GM23248 (cell line): ENCODE data around the gene PER3. TPM values are rescaled to one million over a fixed set of nuclear protein-coding genes. Genes with fewer than 3 reads are reported as not detected.

ENCODE experiments used
- DNase-seq: peaks from one replicate; pipeline ENCODE4 v3.0.0-alpha.2; 2015
- H2AFZ ChIP-seq: fragments of 200-600 bp; sonication (generic); 2 replicates; pipeline ENCODE4 v1.6.1; 2016; ENCODE audit warnings: antibody characterized with exemption
- H3F3A ChIP-seq: fragments of 200-600 bp; sonication (generic); 2 replicates; pipeline ENCODE4 v1.6.1; 2016; ENCODE audit warnings: mild to moderate bottlenecking, antibody characterized with exemption, mixed run types; ENCODE audit not compliant: insufficient read depth
- H3K27ac ChIP-seq: fragments of 200-600 bp; sonication (generic); 2 replicates; pipeline ENCODE4 v1.5.1; 2016; ENCODE audit warnings: mild to moderate bottlenecking
- H3K27me3 ChIP-seq: fragments of 200-600 bp; sonication (generic); replicated peaks from 2 replicates; pipeline ENCODE4 v1.6.1; 2016; ENCODE audit warnings: mild to moderate bottlenecking; ENCODE audit not compliant: insufficient read depth
- H3K36me3 ChIP-seq: fragments of 200-600 bp; sonication (generic); 2 replicates; pipeline ENCODE4 v1.6.1; 2016; ENCODE audit warnings: low read depth, mild to moderate bottlenecking
- H3K4me1 ChIP-seq: fragments of 200-600 bp; sonication (generic); 2 replicates; pipeline ENCODE4 v1.6.1; 2016; ENCODE audit warnings: mild to moderate bottlenecking; ENCODE audit not compliant: insufficient read depth
- H3K4me2 ChIP-seq: fragments of 200-600 bp; sonication (generic); one replicate; pipeline ENCODE4 v1.6.1; 2016; ENCODE audit warnings: mild to moderate bottlenecking; ENCODE audit not compliant: unreplicated experiment
- H3K4me3 ChIP-seq: fragments of 200-600 bp; sonication (generic); 2 replicates; pipeline ENCODE4 v1.5.1; 2016; ENCODE audit warnings: mild to moderate bottlenecking
- H3K79me2 ChIP-seq: fragments of 200-600 bp; sonication (generic); 2 replicates; pipeline ENCODE4 v1.6.1; 2016; ENCODE audit warnings: mild to moderate bottlenecking; ENCODE audit not compliant: insufficient read depth
- H3K9ac ChIP-seq: fragments of 200-600 bp; sonication (generic); 2 replicates; pipeline ENCODE4 v1.6.1; 2016; ENCODE audit warnings: mild to moderate bottlenecking
- H3K9me2 ChIP-seq: fragments of 200-600 bp; sonication (generic); 2 replicates; pipeline ENCODE4 v1.6.1; 2016; ENCODE audit warnings: mixed run types, mild to moderate bottlenecking, moderate library complexity; ENCODE audit not compliant: insufficient read depth
- H3K9me3 ChIP-seq: fragments of 200-600 bp; sonication (generic); one replicate; pipeline ENCODE4 v1.6.1; 2017; ENCODE audit warnings: low read depth
- H4K20me1 ChIP-seq: fragments of 200-600 bp; sonication (generic); 2 replicates; pipeline ENCODE4 v1.6.0; 2016; ENCODE audit not compliant: insufficient read depth
- EZH2 ChIP-seq: fragments of 200-600 bp; sonication (generic); IDR thresholded peaks from 2 replicates; pipeline ENCODE4 v1.6.1; 2018; ENCODE audit warnings: antibody characterized with exemption, mild to moderate bottlenecking; ENCODE audit not compliant: insufficient read depth, poor library complexity, severe bottlenecking
- EZH2phosphoT487 ChIP-seq: fragments of 200-600 bp; sonication (generic); IDR thresholded peaks from 2 replicates; pipeline ENCODE4 v1.6.1; 2018; ENCODE audit warnings: antibody characterized with exemption, moderate library complexity, mild to moderate bottlenecking, low read depth; ENCODE audit not compliant: insufficient read depth
- WGBS, 2 experiments: methylation state at CpG; one replicate each; pipeline ENCODE4 v1.1.6; 2015 to 2017; ENCODE audit warnings: low lambda C conversion rate in 2 of 2, low coverage in 1 of 2; ENCODE audit errors: missing lambda C conversion rate in 2 of 2; 5-methylcytosine and 5-hydroxymethylcytosine counted together
- in situ Hi-C: fragments of 300-500 bp; cut with MboI; formaldehyde crosslinking; loops from 2 replicates; pipeline ENCODE4 v1.15.0; 2020
- polyA plus RNA-seq: library from polyadenylated mRNA; unstranded; fragments of >200 nt; fragmentation: Nextera tagmentation; extraction: Ambion mirVana; gene quantifications from 2 replicates; pipeline ENCODE4 v1.2.1, GENCODE V29; 2016
- total RNA-seq: library from RNA; depleted of rRNA; stranded (reverse); fragments of >200 nt; shearing (Covaris generic); gene quantifications from 2 replicates; pipeline ENCODE4 v1.2.3, GENCODE V29; 2014

PER3 gene
- total and polyA plus RNA-seq, 2 experiments from 2014 or later: 1.1 to 2.4 TPM

DNA sequence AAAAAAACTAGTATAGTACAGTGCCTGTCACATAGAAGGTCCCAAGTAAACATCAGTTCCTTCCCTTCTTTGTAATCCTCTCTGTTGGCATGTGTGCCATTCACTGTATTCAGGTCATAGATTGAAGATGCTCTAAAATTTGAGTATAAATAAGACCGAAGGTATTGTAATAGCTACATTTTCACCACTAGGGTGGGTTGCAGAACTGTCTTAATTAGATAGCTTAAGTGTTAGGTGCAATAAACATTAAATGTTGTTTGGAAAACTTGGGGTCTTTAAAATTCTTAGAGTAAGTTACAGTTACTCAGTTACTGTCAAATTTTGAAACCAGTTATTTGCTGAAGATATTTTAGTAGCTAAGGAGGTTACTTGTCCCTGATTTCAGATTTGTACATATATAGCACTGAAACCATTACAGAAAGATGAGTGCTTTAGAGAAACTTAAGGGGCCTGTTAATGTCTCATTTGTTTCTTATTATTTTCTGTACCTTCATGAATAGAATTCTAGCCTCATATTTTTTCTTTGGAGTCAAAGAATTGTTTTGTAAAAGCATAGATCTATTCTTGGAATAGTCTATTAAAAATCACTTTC, 24.3 kb downstream of the PER3 start:
- 0 out of 2 replicates have a peak, but pooled peaks cover 7% of the 10 kb centered on the region for H3K4me1 ChIP-seq
- no peaks in the 10 kb centered on the region for H4K20me1 ChIP-seq
- H3K4me3 ChIP-seq: no peak overlapping the region
- no peaks in the 10 kb centered on the region for H3K9me2 ChIP-seq
- no peaks in the 10 kb centered on the region for H3K79me2 ChIP-seq
- in situ Hi-C loops: no loop called here
- H3K9me3 ChIP-seq: no peaks in the 10 kb centered on the region
- TF ChIP-seq EZH2: no peak
- TF ChIP-seq EZH2phosphoT487: no peak
- H3K27ac ChIP-seq: no peak overlapping the region
- H3K4me2 ChIP-seq: no peak overlapping the region
- H3K9ac ChIP-seq: no peak overlapping the region
- DNase-seq: peak; percentile 43
- 0 out of 2 replicates have a peak, but pooled peaks cover 5% of the 10 kb centered on the region for H3F3A ChIP-seq
- H2AFZ ChIP-seq: no peak overlapping the region
- H3K27me3 ChIP-seq: no peaks in the 10 kb centered on the region
- peaks cover 6% of the 10 kb centered on the region; the same call in 1 of the 2 replicates for H3K36me3 ChIP-seq
- 3 to 6% methylated on average over 1 of the region's 1 CpG for WGBS, 2 experiments

DNA sequence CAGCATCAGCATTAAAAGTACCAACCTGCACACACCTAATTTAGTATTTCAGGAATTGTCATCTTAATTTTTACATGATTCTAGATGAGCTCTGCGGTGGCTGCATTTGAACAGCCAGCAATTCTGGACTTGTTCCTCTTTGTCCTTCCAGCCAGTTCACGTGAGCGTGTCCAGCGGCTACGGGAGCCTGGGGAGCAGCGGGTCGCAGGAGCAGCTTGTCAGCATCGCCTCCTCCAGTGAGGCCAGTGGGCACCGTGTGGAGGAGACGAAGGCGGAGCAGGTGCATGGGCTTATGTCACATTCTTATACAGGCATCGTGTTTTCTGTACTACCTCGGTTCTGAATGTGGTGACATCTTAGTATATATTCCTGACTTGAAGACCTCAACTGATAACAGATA, 25.7 kb downstream of the PER3 start:
- H3K36me3 ChIP-seq: peaks cover 13% of the 10 kb centered on the region; the same call in 1 of the 2 replicates
- H3K27ac ChIP-seq: no peak overlapping the region
- 0 out of 2 replicates have a peak, but pooled peaks cover 7% of the 10 kb centered on the region for H3K4me1 ChIP-seq
- no peaks in the 10 kb centered on the region for H3K27me3 ChIP-seq
- H3K9me2 ChIP-seq: no peaks in the 10 kb centered on the region
- H4K20me1 ChIP-seq: no peaks in the 10 kb centered on the region
- no peak overlapping the region for H2AFZ ChIP-seq
- H3F3A ChIP-seq: 0 out of 2 replicates have a peak, but pooled peaks cover 5% of the 10 kb centered on the region
- H3K79me2 ChIP-seq: no peaks in the 10 kb centered on the region
- H3K4me2 ChIP-seq: no peak overlapping the region
- DNase-seq: no peak
- 95% methylated on average over 13 of the region's 13 CpGs for WGBS, 2 experiments
- H3K9ac ChIP-seq: no peak overlapping the region
- H3K4me3 ChIP-seq: no peak overlapping the region
- no peaks in the 10 kb centered on the region for H3K9me3 ChIP-seq
- TF ChIP-seq EZH2 (no peak), EZH2phosphoT487 (no peak)
- in situ Hi-C loops: no loop called here

DNA sequence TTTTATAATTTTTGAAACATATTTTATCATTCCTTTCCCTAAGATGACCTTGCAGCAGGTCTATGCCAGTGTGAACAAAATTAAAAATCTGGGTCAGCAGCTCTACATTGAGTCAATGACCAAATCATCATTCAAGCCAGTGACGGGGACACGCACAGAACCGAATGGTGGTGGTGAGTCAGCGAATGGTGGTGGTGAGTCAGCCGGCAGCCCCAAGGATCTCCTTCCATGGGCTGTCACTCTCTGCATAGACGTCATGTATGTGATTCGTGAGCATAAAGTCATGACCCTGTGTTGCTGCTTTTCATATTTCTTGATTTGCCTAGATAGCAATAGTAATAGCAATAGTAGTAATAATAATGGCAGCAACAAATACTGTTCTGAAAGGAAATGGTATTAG, 26.3 kb downstream of the PER3 start:
- H3K27me3 ChIP-seq: no peaks in the 10 kb centered on the region

DNA sequence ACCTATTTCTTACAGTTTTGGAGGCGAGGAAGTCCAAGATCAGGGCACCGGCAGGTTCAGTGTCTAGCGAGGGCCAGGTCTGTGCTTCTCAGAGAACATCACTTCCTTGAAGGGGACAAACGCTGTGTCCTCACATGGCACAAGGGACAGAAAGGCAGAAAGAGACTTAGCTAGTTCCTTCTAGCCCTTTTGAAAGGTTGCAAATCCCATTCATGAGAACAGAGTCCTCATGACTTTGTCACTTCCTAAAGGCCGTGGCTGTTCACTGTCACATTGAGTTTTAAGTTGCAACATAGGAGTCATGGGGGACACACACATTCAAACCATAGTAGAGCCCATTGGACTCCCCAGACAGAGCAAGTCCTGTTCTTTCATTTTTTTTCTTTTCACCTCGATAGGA, 27.4 kb downstream of the PER3 start:
- TF ChIP-seq EZH2: no peak
- no peak for TF ChIP-seq EZH2phosphoT487
- Histone ChIP-seq H3K9me3 (no peaks in the 10 kb centered on the region), H2AFZ (no peak overlapping the region), H3K4me1 (0 out of 2 replicates have a peak, but pooled peaks cover 7% of the 10 kb centered on the region), H4K20me1 (no peaks in the 10 kb centered on the region), H3K9ac (no peak overlapping the region), H3F3A (0 out of 2 replicates have a peak, but pooled peaks cover 5% of the 10 kb centered on the region), H3K4me3 (no peak overlapping the region), H3K4me2 (no peak overlapping the region), H3K27me3 (no peaks in the 10 kb centered on the region), H3K9me2 (no peaks in the 10 kb centered on the region), H3K79me2 (no peaks in the 10 kb centered on the region), H3K27ac (no peak overlapping the region), H3K36me3 (peaks cover 13% of the 10 kb centered on the region; the same call in 1 of the 2 replicates)
- DNase-seq: no peak
- in situ Hi-C loops: no loop called here
- 90 to 92% methylated on average over 6 of the region's 6 CpGs for WGBS, 2 experiments

More for the DNA sequence above, 26.3 kb downstream of the PER3 start:
- in situ Hi-C loops: no loop called here
- H3F3A ChIP-seq: 0 out of 2 replicates have a peak, but pooled peaks cover 5% of the 10 kb centered on the region
- H3K27ac ChIP-seq: no peak overlapping the region
- 0 out of 2 replicates have a peak, but pooled peaks cover 7% of the 10 kb centered on the region for H3K4me1 ChIP-seq
- TF ChIP-seq EZH2phosphoT487: no peak
- no peak for TF ChIP-seq EZH2
- H3K4me3 ChIP-seq: no peak overlapping the region
- no peaks in the 10 kb centered on the region for H3K9me3 ChIP-seq
- no peaks in the 10 kb centered on the region for H3K9me2 ChIP-seq
- DNase-seq: peak; percentile 96
- H4K20me1 ChIP-seq: no peaks in the 10 kb centered on the region
- no peaks in the 10 kb centered on the region for H3K79me2 ChIP-seq
- peaks cover 13% of the 10 kb centered on the region; the same call in 1 of the 2 replicates for H3K36me3 ChIP-seq
- WGBS, 2 experiments: 3 to 5% methylated on average over 7 of the region's 7 CpGs
- H3K4me2 ChIP-seq: no peak overlapping the region
- H2AFZ ChIP-seq: no peak overlapping the region
- H3K9ac ChIP-seq: no peak overlapping the region
